GM12878 (cell line): ENCODE measurements around the gene IFNL3. TPM values are rescaled to one million over a fixed set of nuclear protein-coding genes. Genes with fewer than 3 reads are reported as not detected.

Source experiments
- ATAC-seq: fragments of 200-7000 bp; cut with Tn5 transposase; 3 replicates; pipeline ENCODE4 v1.9.1; 2020; ENCODE audit warnings: mild to moderate bottlenecking, moderate library complexity
- BruUV-seq: library from RNA; stranded (reverse); fragments of 400-500 nt; replicated peaks from 2 replicates; lab custom pipeline; 2021; lab: Mats Ljungman, UMichigan
- CTCF ChIA-PET: fragments of 300-600 bp; sonication (Branson Sonifier 250); formaldehyde crosslinking; extraction: SDS; loops from one replicate; lab custom pipeline; 2021; ENCODE audit warnings: inconsistent platforms; lab: Yijun Ruan, JAX
- POLR2A ChIA-PET: fragments of 350-600 bp; formaldehyde crosslinking; extraction: SDS; loops from one replicate; lab custom pipeline; 2021; ENCODE audit warnings: inconsistent platforms; lab: Charles Lee
- RAD21 ChIA-PET: fragments of 300-600 bp; sonication (Branson Sonifier 250); formaldehyde crosslinking; loops from one replicate; lab custom pipeline; 2023; ENCODE audit warnings: antibody characterized with exemption; ENCODE audit not compliant: unreplicated experiment; lab: Charles Lee
- SMC1A ChIA-PET: fragments of 300-600 bp; sonication (Branson Sonifier 250); formaldehyde crosslinking; loops from one replicate; lab custom pipeline; 2023; ENCODE audit not compliant: unreplicated experiment, uncharacterized antibody; lab: Charles Lee
- DNase-seq: peaks from one replicate; pipeline ENCODE4 v3.0.0-alpha.2; 2011; ENCODE audit warnings: low read depth, low spot score
- FAIRE-seq: peaks from 3 replicates; lab custom pipeline; 2011; peaks lifted over from hg19 to GRCh38; lab: Jason Lieb, UNC
- H2AFZ ChIP-seq: 2 replicates; pipeline ENCODE4 v1.6.0; 2011; ENCODE audit warnings: low read depth, low read length, control low read depth; ENCODE audit not compliant: control insufficient read depth
- H3K27ac ChIP-seq: 2 replicates; pipeline ENCODE4 v1.5.1; 2011; ENCODE audit warnings: control low read depth; ENCODE audit not compliant: control insufficient read depth, insufficient read depth
- H3K27me3 ChIP-seq, 2 experiments: replicated peaks in 1 of 2; 2 replicates each; pipeline versions ENCODE4 v1.6.0 to v1.6.1; 2011; ENCODE audit warnings: low read length in 1 of 2; ENCODE audit not compliant: control insufficient read depth in 2 of 2, insufficient read depth in 2 of 2
- H3K36me3 ChIP-seq, 2 experiments: 2 replicates each; pipeline ENCODE4 v1.5.1; 2011; ENCODE audit warnings: low read length in 1 of 2; ENCODE audit not compliant: control insufficient read depth in 2 of 2, insufficient read depth in 2 of 2
- H3K4me1 ChIP-seq: 2 replicates; pipeline ENCODE4 v1.6.1; 2011; ENCODE audit warnings: mild to moderate bottlenecking, low read length, moderate library complexity, mixed read lengths; ENCODE audit not compliant: control insufficient read depth, insufficient read depth
- H3K4me2 ChIP-seq: 2 replicates; pipeline ENCODE4 v1.6.0; 2011; ENCODE audit warnings: control low read depth; ENCODE audit not compliant: control insufficient read depth, insufficient read depth
- H3K4me3 ChIP-seq: fragments of 200-600 bp; sonication (generic); 2 replicates; pipeline ENCODE4 v1.5.1; 2016
- H3K79me2 ChIP-seq: 2 replicates; pipeline ENCODE4 v1.6.0; 2011; ENCODE audit warnings: low read length; ENCODE audit not compliant: control insufficient read depth, insufficient read depth
- H3K9ac ChIP-seq: 2 replicates; pipeline ENCODE4 v1.8.0; 2011; ENCODE audit warnings: low read length, control low read depth, mixed read lengths; ENCODE audit not compliant: control insufficient read depth, insufficient read depth
- H3K9me3 ChIP-seq: replicated peaks from 3 replicates; pipeline ENCODE4 v1.5.1; 2011; ENCODE audit warnings: mild to moderate bottlenecking, low read length; ENCODE audit not compliant: control insufficient read depth, insufficient read depth
- H4K20me1 ChIP-seq: 2 replicates; pipeline ENCODE4 v1.6.0; 2011; ENCODE audit not compliant: control insufficient read depth, insufficient read depth
- CBX5 ChIP-seq: sonication (generic); IDR thresholded peaks from 2 replicates; pipeline ENCODE4 v1.6.1; 2016; ENCODE audit warnings: low read depth, moderate library complexity, mild to moderate bottlenecking, inconsistent platforms
- CREB1 ChIP-seq: IDR thresholded peaks from 2 replicates; pipeline ENCODE4 v1.6.1; 2012; ENCODE audit warnings: low read depth, mild to moderate bottlenecking, inconsistent platforms
- LARP7 ChIP-seq: fragments of 450-650 bp; IDR thresholded peaks from 2 replicates; pipeline ENCODE4 v1.6.1; 2017; ENCODE audit warnings: mild to moderate bottlenecking
- MEF2B ChIP-seq: fragments of 450-650 bp; IDR thresholded peaks from 2 replicates; pipeline ENCODE4 v1.6.1; 2018; ENCODE audit warnings: mild to moderate bottlenecking, moderate library complexity; ENCODE audit not compliant: partially characterized antibody, poor library complexity, severe bottlenecking
- RCOR1 ChIP-seq: conservative IDR thresholded peaks from 2 replicates; pipeline ENCODE4 v1.6.1; 2012; ENCODE audit warnings: low read depth, low read length, improper control_type of control experiment
- ZNF207 ChIP-seq: fragments of 450-650 bp; IDR thresholded peaks from 2 replicates; pipeline ENCODE4 v1.6.1; 2014; ENCODE audit warnings: antibody characterized with exemption, mild to moderate bottlenecking, borderline replicate concordance
- WGBS: methylation state at CpG from one replicate; pipeline ENCODE4 v1.1.6; 2016; ENCODE audit warnings: low lambda C conversion rate; ENCODE audit not compliant: insufficient replicate concordance, insufficient coverage; ENCODE audit errors: missing lambda C conversion rate; 5-methylcytosine and 5-hydroxymethylcytosine counted together
- in situ Hi-C: fragments of 300-500 bp; cut with MboI; formaldehyde crosslinking; loops from 9 replicates; pipeline ENCODE4 v1.14.3; 2018; ENCODE audit warnings: mixed read lengths
- intact Hi-C: fragments of 100-400 bp; cut with micrococcal nuclease; formaldehyde crosslinking; loops from one replicate; pipeline ENCODE4 v1.14.2; 2022; ENCODE audit not compliant: unreplicated experiment
- polyA plus RNA-seq, 11 experiments: library from polyadenylated mRNA; depleted of rRNA in 4 of 11; unstranded in 6 of 11; stranded (reverse) in 5 of 11; fragments of >200 nt; fragmentation: Nextera tagmentation in 4 of 11; fragmentation: Illumina TruSeq in 1 of 11; extraction: Ambion mirVana in 4 of 11; extraction: Trizol in 1 of 11; gene quantifications; 1 replicate in 1 of 11; 2 replicates in 10 of 11; pipeline versions ENCODE4 v1.2.1 to v1.2.3, GENCODE V29; 2011 to 2016; ENCODE audit warnings: inconsistent platforms in 2 of 11, missing spikeins in 2 of 11, low read depth in 1 of 11
- total RNA-seq, 4 experiments: library from RNA; depleted of rRNA in 3 of 4; stranded (reverse); fragments of >200 nt in 3 of 4; fragmentation: Illumina TruSeq in 1 of 4; extraction: Trizol in 1 of 4; gene quantifications; 2 replicates each; pipeline versions ENCODE4 v1.2.1 to v1.2.3, GENCODE V29; 2013 to 2021
- TF ChIP-seq, protein P1 (sequence below): IDR thresholded peaks from 2 replicates; pipeline ENCODE4 v1.6.1; 2012; ENCODE audit warnings: improper control_type of control experiment, low read depth, low read length; ENCODE audit not compliant: insufficient replicate concordance
- TF ChIP-seq, protein P2 (sequence below): fragments of 450-650 bp; IDR thresholded peaks from 2 replicates; pipeline ENCODE4 v1.6.1; 2016; ENCODE audit warnings: mild to moderate bottlenecking, moderate library complexity, borderline replicate concordance

The IFNL3 gene
- total and polyA plus RNA-seq, 10 of the 15 experiments (the other 5 are each of a cell fraction or from before 2014, with no cell fraction given), result not detected

DNA sequence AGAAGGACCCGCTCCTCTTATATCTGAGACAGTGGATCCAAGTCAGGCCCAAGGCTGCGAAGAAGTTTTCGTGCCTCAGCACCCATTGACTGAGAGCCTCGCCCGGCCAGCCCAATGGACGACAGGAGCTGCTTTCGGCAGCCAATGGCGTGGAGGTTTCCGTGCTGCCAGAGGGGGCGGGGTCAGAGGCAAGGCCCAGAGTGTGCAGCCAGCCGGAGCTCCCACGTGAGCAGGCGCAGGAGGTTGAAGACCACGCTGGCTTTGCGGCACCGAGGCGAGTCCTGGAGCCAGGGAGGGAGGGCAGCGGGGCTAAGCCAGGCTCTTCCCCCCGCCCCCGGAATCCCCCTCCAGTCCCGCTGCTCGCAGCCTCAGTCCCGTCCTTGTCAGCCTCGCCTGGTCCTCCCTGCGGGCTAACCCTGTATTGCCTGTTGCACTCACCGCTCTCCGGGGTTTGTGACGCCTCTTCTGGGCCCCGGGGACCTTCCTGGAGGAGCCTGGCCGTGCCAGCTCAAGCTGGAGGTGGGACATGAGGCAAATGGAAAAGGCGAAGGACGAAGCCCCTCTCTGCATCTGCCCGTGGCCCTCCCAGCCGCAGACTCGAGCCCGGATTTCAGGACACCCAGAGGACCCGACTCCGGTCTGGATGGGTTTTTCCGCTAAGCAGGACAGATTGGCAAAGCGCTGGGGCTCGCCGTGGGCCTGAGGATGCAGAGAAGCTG lies 2.3 kb upstream of the IFNL3 start:
- no TSS peak for BruUV-seq
- ChIA-PET CTCF (no interaction called here), POLR2A (interaction anchor here (0.6 kb wide), 1 partner anchor 1407 kb away, joined by 5 read pairs; no protein-coding TSS in a partner anchor), RAD21 (no interaction called here), SMC1A (no interaction called here)
- no peak overlapping the region for H3K9ac ChIP-seq
- H2AFZ ChIP-seq, result no peak overlapping the region
- intact Hi-C loops, result no loop called here
- H3K27me3 ChIP-seq, result peaks cover 0 to 2% of the 10 kb centered on the region in 2 experiments; a peak in 1 of 4 replicates
- no peak for TF ChIP-seq ZNF207
- TF ChIP-seq MEF2B, result no peak
- TF ChIP-seq CBX5, result no peak
- TF ChIP-seq LARP7, result no peak
- TF ChIP-seq, protein P1, sequence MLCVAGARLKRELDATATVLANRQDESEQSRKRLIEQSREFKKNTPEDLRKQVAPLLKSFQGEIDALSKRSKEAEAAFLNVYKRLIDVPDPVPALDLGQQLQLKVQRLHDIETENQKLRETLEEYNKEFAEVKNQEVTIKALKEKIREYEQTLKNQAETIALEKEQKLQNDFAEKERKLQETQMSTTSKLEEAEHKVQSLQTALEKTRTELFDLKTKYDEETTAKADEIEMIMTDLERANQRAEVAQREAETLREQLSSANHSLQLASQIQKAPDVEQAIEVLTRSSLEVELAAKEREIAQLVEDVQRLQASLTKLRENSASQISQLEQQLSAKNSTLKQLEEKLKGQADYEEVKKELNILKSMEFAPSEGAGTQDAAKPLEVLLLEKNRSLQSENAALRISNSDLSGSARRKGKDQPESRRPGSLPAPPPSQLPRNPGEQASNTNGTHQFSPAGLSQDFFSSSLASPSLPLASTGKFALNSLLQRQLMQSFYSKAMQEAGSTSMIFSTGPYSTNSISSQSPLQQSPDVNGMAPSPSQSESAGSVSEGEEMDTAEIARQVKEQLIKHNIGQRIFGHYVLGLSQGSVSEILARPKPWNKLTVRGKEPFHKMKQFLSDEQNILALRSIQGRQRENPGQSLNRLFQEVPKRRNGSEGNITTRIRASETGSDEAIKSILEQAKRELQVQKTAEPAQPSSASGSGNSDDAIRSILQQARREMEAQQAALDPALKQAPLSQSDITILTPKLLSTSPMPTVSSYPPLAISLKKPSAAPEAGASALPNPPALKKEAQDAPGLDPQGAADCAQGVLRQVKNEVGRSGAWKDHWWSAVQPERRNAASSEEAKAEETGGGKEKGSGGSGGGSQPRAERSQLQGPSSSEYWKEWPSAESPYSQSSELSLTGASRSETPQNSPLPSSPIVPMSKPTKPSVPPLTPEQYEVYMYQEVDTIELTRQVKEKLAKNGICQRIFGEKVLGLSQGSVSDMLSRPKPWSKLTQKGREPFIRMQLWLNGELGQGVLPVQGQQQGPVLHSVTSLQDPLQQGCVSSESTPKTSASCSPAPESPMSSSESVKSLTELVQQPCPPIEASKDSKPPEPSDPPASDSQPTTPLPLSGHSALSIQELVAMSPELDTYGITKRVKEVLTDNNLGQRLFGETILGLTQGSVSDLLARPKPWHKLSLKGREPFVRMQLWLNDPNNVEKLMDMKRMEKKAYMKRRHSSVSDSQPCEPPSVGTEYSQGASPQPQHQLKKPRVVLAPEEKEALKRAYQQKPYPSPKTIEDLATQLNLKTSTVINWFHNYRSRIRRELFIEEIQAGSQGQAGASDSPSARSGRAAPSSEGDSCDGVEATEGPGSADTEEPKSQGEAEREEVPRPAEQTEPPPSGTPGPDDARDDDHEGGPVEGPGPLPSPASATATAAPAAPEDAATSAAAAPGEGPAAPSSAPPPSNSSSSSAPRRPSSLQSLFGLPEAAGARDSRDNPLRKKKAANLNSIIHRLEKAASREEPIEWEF, result no peak
- no peak for TF ChIP-seq CREB1
- TF ChIP-seq, protein P2, sequence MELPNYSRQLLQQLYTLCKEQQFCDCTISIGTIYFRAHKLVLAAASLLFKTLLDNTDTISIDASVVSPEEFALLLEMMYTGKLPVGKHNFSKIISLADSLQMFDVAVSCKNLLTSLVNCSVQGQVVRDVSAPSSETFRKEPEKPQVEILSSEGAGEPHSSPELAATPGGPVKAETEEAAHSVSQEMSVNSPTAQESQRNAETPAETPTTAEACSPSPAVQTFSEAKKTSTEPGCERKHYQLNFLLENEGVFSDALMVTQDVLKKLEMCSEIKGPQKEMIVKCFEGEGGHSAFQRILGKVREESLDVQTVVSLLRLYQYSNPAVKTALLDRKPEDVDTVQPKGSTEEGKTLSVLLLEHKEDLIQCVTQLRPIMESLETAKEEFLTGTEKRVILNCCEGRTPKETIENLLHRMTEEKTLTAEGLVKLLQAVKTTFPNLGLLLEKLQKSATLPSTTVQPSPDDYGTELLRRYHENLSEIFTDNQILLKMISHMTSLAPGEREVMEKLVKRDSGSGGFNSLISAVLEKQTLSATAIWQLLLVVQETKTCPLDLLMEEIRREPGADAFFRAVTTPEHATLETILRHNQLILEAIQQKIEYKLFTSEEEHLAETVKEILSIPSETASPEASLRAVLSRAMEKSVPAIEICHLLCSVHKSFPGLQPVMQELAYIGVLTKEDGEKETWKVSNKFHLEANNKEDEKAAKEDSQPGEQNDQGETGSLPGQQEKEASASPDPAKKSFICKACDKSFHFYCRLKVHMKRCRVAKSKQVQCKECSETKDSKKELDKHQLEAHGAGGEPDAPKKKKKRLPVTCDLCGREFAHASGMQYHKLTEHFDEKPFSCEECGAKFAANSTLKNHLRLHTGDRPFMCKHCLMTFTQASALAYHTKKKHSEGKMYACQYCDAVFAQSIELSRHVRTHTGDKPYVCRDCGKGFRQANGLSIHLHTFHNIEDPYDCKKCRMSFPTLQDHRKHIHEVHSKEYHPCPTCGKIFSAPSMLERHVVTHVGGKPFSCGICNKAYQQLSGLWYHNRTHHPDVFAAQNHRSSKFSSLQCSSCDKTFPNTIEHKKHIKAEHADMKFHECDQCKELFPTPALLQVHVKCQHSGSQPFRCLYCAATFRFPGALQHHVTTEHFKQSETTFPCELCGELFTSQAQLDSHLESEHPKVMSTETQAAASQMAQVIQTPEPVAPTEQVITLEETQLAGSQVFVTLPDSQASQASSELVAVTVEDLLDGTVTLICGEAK, result no peak
- TF ChIP-seq RCOR1, result no peak
- no peak overlapping the region for H3K4me3 ChIP-seq
- H3K79me2 ChIP-seq, result no peaks in the 10 kb centered on the region
- no peaks in the 10 kb centered on the region for H3K4me1 ChIP-seq
- no peak overlapping the region for H3K27ac ChIP-seq
- FAIRE-seq, result no peak
- no peaks in the 10 kb centered on the region for H3K9me3 ChIP-seq
- 47% methylated on average over 34 of the region's 42 CpGs for WGBS
- H4K20me1 ChIP-seq, result no peaks in the 10 kb centered on the region
- no peak overlapping the region for H3K4me2 ChIP-seq
- no peak for DNase-seq
- in situ Hi-C loops, result no loop called here
- no peaks in the 10 kb centered on the region for H3K36me3 ChIP-seq
- peak; percentile 60 for ATAC-seq
